ENCODE measurements around the gene CFAP52. TPM values are rescaled to one million over a fixed set of nuclear protein-coding genes. Genes with fewer than 3 reads are reported as not detected.

CFAP52 gene, protein sequence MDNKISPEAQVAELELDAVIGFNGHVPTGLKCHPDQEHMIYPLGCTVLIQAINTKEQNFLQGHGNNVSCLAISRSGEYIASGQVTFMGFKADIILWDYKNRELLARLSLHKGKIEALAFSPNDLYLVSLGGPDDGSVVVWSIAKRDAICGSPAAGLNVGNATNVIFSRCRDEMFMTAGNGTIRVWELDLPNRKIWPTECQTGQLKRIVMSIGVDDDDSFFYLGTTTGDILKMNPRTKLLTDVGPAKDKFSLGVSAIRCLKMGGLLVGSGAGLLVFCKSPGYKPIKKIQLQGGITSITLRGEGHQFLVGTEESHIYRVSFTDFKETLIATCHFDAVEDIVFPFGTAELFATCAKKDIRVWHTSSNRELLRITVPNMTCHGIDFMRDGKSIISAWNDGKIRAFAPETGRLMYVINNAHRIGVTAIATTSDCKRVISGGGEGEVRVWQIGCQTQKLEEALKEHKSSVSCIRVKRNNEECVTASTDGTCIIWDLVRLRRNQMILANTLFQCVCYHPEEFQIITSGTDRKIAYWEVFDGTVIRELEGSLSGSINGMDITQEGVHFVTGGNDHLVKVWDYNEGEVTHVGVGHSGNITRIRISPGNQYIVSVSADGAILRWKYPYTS
- not detected in 2 replicates for total RNA-seq

DNA sequence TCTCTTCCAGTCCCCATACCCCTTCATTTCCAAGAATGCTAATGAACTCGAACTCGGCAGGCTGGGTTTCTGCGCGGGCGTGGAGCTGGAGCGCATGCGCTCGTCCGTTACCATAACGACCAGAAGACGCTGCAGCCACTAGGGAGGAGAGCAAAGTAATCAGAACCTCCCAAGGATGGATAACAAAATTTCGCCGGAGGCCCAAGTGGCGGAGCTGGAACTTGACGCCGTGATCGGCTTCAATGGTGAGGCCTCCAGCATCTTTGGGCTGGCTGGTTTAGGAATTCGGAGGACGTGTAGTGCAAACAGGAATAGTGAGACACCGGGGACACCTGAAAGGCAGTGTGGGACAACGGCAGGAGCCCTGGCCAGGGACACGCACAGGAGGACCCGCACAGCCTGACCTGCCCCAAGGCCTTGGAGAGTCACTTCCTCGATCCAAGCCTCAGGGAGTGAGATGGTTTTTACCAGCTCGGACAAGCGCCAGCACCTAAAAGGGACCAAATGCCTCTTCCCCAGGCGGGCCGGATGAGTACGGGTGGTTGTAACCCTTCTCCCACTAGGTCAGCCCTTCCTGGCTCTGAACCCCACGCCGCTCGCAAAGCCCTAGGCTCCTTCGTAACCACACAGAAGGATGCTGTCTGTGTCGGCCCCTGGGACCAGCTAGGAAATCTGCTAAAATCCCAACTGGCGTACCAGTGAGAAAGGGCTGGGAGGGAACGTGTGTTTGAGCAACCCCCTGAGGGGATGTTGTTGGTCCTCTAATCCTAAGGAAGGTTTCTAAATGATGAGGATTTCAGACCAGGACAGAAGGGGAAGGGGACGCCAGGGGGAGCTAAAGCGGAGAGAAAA lies at the start of gene CFAP52:
CFAP52 (plus strand) TSS at position 122 of the 852 bp plus-strand sequence; CDS start at position 176, 54 bp downstream.
- peak within 1 kb of the TSS; percentile 86 for H3K4me3 ChIP-seq (ENCODE audit: low read depth, low read length)
- TF ChIP-seq, protein P1, sequence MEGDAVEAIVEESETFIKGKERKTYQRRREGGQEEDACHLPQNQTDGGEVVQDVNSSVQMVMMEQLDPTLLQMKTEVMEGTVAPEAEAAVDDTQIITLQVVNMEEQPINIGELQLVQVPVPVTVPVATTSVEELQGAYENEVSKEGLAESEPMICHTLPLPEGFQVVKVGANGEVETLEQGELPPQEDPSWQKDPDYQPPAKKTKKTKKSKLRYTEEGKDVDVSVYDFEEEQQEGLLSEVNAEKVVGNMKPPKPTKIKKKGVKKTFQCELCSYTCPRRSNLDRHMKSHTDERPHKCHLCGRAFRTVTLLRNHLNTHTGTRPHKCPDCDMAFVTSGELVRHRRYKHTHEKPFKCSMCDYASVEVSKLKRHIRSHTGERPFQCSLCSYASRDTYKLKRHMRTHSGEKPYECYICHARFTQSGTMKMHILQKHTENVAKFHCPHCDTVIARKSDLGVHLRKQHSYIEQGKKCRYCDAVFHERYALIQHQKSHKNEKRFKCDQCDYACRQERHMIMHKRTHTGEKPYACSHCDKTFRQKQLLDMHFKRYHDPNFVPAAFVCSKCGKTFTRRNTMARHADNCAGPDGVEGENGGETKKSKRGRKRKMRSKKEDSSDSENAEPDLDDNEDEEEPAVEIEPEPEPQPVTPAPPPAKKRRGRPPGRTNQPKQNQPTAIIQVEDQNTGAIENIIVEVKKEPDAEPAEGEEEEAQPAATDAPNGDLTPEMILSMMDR (conservative IDR thresholded peaks at IDR 0.05; ENCODE audit: low read depth, low read length): peak; percentile 93
- no peak for DNase-seq (ENCODE audit: low read depth)

DNA sequence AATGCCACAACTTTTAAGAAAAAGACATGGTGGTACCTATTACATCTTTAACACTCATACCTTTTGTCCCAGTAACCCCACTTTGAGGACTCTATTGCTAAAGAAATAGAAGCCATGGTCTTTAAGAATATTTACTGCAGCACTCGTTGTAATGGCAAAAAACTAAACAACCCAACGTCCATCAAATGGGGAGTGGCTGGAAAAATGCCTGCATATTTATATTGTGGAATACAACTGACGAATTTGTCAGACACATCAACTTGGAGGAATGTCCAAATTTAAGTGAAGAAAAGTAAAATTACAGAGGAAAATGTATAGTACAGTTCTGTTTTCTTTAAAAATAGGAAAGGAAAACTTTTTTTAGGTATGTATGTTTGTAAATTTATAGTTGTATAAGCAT lies 48.7 kb upstream of the CFAP52 start:
- H3K4me3 ChIP-seq (ENCODE audit: low read depth, low read length): no peak overlapping the region
- no peak for DNase-seq (ENCODE audit: low read depth)
- TF ChIP-seq, protein P1 (conservative IDR thresholded peaks at IDR 0.05; ENCODE audit: low read depth, low read length): no peak

DNA sequence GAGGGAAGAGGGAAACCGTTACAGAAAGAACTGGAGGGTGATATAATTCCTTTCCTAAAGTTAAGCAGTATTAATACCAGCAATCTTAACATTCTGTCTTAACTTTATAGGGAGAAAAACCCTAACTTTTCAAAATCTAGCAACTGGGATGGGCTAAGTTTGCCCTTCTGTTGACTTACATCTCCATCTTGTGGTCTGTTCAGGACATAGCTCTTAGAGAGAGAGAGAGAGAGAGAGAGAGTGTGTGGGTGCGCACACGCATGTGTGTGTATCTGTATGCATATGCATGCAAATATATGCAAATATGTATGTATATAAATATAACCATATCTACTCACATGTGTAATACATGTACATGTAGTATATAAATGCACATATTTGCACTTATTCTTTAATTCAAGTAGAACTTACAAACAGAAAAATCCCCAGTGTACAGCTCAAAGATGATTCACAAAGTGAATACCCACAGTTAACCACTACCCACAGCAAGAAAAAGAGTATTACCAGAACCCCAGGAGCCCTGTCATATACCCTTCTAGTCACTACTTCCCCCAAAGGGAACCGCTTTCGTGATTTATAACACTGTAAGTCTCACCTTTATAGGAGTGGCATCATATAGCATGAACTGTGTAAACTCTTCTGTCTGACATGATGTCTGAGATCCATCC lies 47.3 kb upstream of the CFAP52 start:
- no peak for DNase-seq (ENCODE audit: low read depth)
- H3K4me3 ChIP-seq (ENCODE audit: low read depth, low read length): no peak overlapping the region
- TF ChIP-seq, protein P1 (conservative IDR thresholded peaks at IDR 0.05; ENCODE audit: low read depth, low read length): peak; percentile 68

DNA sequence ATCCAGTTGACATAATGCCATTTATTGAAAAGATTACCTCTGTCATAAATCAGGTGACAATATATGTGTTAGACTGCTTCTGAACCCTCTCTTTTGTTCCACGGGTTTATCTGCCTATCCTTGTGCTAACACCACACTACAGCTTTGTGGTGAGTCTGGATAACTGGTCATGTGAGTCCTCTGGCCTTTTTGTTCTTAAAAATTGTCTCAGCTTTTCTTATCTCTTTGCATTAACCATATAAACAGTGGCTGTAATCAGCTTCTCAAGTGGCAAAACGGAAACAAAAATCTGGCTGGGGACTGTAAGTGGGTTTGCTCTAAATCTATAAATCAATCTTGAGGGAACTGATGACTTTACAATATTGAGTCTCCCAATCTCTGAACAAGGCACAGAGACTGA lies 45.4 kb upstream of the CFAP52 start:
- DNase-seq (ENCODE audit: low read depth): no peak
- H3K4me3 ChIP-seq (ENCODE audit: low read depth, low read length): no peak overlapping the region
- TF ChIP-seq, protein P1 (conservative IDR thresholded peaks at IDR 0.05; ENCODE audit: low read depth, low read length): no peak

DNA sequence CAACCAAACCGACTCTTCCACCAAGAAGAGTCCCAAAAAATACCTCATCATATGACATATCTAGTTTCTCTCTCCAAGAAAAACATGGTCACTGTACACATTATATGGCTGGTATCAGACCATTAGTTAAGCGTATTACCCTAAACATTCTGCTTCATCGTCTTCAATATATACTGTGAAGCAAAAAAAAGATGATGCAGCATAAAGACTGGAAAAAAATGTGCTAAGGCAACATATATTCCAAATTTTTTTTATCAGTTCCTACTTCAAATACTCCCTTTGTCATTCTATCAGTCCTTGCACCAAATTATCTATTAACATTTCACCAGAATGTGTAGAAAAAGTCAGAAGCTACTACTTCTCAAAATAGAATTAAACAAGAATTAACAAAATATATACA lies 43.7 kb upstream of the CFAP52 start:
- DNase-seq (ENCODE audit: low read depth): no peak
- TF ChIP-seq, protein P1 (conservative IDR thresholded peaks at IDR 0.05; ENCODE audit: low read depth, low read length): no peak
- H3K4me3 ChIP-seq (ENCODE audit: low read depth, low read length): no peak overlapping the region

DNA sequence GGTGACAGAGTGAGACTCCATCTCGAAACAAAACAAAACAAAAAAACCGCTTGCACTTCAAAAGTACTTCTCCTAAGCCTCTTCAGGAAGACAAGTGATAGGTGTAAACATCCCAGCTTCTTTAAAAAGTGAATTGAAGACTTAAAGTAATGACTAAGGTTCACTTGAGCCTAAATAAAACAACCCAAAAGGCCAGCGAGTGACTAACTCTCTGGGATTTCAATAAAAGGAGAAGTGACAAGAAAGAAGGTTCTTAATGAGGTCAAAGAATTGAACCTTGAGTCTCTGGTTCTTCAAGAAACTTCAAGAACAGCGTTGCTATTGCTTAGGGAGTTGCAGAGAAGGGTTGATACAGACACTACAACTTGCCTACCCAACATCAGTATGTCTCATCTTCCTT lies 43.0 kb upstream of the CFAP52 start:
- H3K4me3 ChIP-seq (ENCODE audit: low read depth, low read length): no peak overlapping the region
- DNase-seq (ENCODE audit: low read depth): no peak
- TF ChIP-seq, protein P1 (conservative IDR thresholded peaks at IDR 0.05; ENCODE audit: low read depth, low read length): no peak

All from epithelial cell of proximal tubule (primary cell).